Lung (tissue), 12 donors: ENCODE measurements around the gene NKTR. TPM values are rescaled to one million over a fixed set of nuclear protein-coding genes. Genes with fewer than 3 reads are reported as not detected.

Experiments used
- ATAC-seq: fragments of 200-7000 bp; cut with Tn5 transposase; one replicate; pipeline ENCODE4 v1.9.1; 2020; ENCODE audit warnings: moderate number of reproducible peaks; ENCODE audit not compliant: insufficient read depth, low FRiP score
- DNase-seq, 3 donors: peaks; one replicate each; pipeline ENCODE4 v3.0.0-alpha.2; 2013 to 2017
- H3K27ac ChIP-seq, 2 donors: one replicate each; pipeline ENCODE4 v1.5.1; 2013; ENCODE audit warnings: mild to moderate bottlenecking in 2 of 2, moderate library complexity in 2 of 2, control low read depth in 1 of 2, inconsistent platforms in 1 of 2, low read depth in 1 of 2, low read length in 1 of 2
- H3K27me3 ChIP-seq, 3 donors: one replicate each; pipeline ENCODE4 v1.5.1; 2013; ENCODE audit warnings: low read length in 2 of 3; ENCODE audit not compliant: control insufficient read depth in 3 of 3, insufficient read depth in 3 of 3
- H3K36me3 ChIP-seq, 4 donors: one replicate each; pipeline ENCODE4 v1.5.1; 2013; ENCODE audit warnings: low read length in 4 of 4, mild to moderate bottlenecking in 1 of 4, moderate library complexity in 1 of 4; ENCODE audit not compliant: control insufficient read depth in 4 of 4, insufficient read depth in 4 of 4
- H3K4me1 ChIP-seq, 5 donors: one replicate each; pipeline ENCODE4 v1.5.1; 2013; ENCODE audit warnings: low read length in 5 of 5, mild to moderate bottlenecking in 2 of 5, moderate library complexity in 1 of 5; ENCODE audit not compliant: control insufficient read depth in 5 of 5, insufficient read depth in 5 of 5
- H3K4me3 ChIP-seq: one replicate; pipeline ENCODE4 v1.5.1; 2013; ENCODE audit warnings: mild to moderate bottlenecking, control low read depth, moderate library complexity
- H3K9ac ChIP-seq, 2 donors: one replicate each; pipeline ENCODE4 v1.5.1; 2013; ENCODE audit warnings: low read length in 2 of 2, control low read depth in 1 of 2; ENCODE audit not compliant: insufficient read depth in 1 of 2
- H3K9me3 ChIP-seq, 4 donors: one replicate each; pipeline ENCODE4 v1.5.1; 2013; ENCODE audit warnings: low read length in 3 of 4, mild to moderate bottlenecking in 1 of 4, moderate library complexity in 1 of 4; ENCODE audit not compliant: control insufficient read depth in 4 of 4, insufficient read depth in 3 of 4
- CTCF ChIP-seq: IDR thresholded peaks from 2 replicates; pipeline ENCODE4 v1.5.1; 2012; ENCODE audit warnings: mild to moderate bottlenecking; ENCODE audit errors: control extremely low read depth, extremely low read depth
- WGBS, 2 donors: extraction: QIAGEN DNeasy Blood & Tissue Kit; methylation state at CpG; one replicate each; pipeline ENCODE4 v1.1.7; 2013; 5-methylcytosine and 5-hydroxymethylcytosine counted together
- polyA plus RNA-seq, 2 donors: library from polyadenylated mRNA; stranded (reverse); fragments of 200-250 nt; gene quantifications; one replicate each; pipeline ENCODE4 v1.2.1, GENCODE V29; 2013
- total RNA-seq, 2 donors: library from RNA; depleted of rRNA in 1 of 2; stranded (reverse); fragments of >200 nt in 1 of 2; gene quantifications; one replicate each; pipeline ENCODE4 v1.2.1, GENCODE V29; 2014 to 2021
- donor health status: control.
- donor health status: control.
- donor health status: Bipolar disorder and iron deficiency.
- donor health status: healthy.
- donor health status: DM: yes; HTN: yes; CAD: no.

The NKTR gene
- total and polyA plus RNA-seq, 4 donors, result 15.3 to 291 (median 52.9) TPM

- no peak overlapping the region for H3K4me3 ChIP-seq
- DNase-seq, result no peak
- no peak overlapping the region for H3K27ac ChIP-seq
- no peak overlapping the region for H3K9ac ChIP-seq
- WGBS, 2 donors, result 73 to 79% methylated on average over 7 of the region's 7 CpGs
- no peaks in the 10 kb centered on the region for H3K36me3 ChIP-seq
- H3K9me3 ChIP-seq, result peaks cover 0 to 6% (median 0%) of the 10 kb centered on the region in 4 donors
- no peak for TF ChIP-seq CTCF
- H3K4me1 ChIP-seq, result peaks cover 0 to 4% (median 0%) of the 10 kb centered on the region in 5 donors
- peaks cover 0 to 15% (median 13%) of the 10 kb centered on the region in 3 donors for H3K27me3 ChIP-seq
- ATAC-seq, result no peak
Observed at GRCh38 chr3:42690191-42690590, 89.7 kb downstream of the NKTR start.

- H3K9me3 ChIP-seq, result peaks cover 0 to 6% (median 0%) of the 10 kb centered on the region in 4 donors
- TF ChIP-seq CTCF, result no peak
- no peaks in the 10 kb centered on the region for H3K36me3 ChIP-seq
- H3K27me3 ChIP-seq, result peaks cover 0 to 10% (median 6%) of the 10 kb centered on the region in 3 donors
- WGBS, 2 donors, result 79 to 86% methylated on average over 10 of the region's 10 CpGs
- H3K9ac ChIP-seq, result no peak overlapping the region
- ATAC-seq (no peak), DNase-seq (no peak)
- H3K4me3 ChIP-seq, result no peak overlapping the region
- H3K27ac ChIP-seq, result no peak overlapping the region
- peaks cover 0 to 2% (median 0%) of the 10 kb centered on the region in 5 donors for H3K4me1 ChIP-seq
Observed at GRCh38 chr3:42690766-42691680, 90.5 kb downstream of the NKTR start.

- ATAC-seq, result no peak
- H3K4me1 ChIP-seq, result no peaks in the 10 kb centered on the region
- no peak overlapping the region for H3K9ac ChIP-seq
- H3K9me3 ChIP-seq, result no peaks in the 10 kb centered on the region
- no peak for TF ChIP-seq CTCF
- no peak overlapping the region for H3K27ac ChIP-seq
- WGBS, 2 donors, result 80 to 86% methylated on average over 12 to 13 of the region's 13 CpGs
- DNase-seq, result no peak
- peaks cover 0 to 1% (median 0%) of the 10 kb centered on the region in 3 donors for H3K27me3 ChIP-seq
- H3K36me3 ChIP-seq, result no peaks in the 10 kb centered on the region
- no peak overlapping the region for H3K4me3 ChIP-seq
Observed at GRCh38 chr3:42691816-42692666, 91.6 kb downstream of the NKTR start.
